KMS-11 (cell line): ENCODE data around the gene EXOC1L.

Experiments used
- H2AFZ ChIP-seq: fragments of 200-600 bp; sonication (generic); 2 replicates; pipeline ENCODE4 v1.6.1; 2016; ENCODE audit warnings: antibody characterized with exemption, mixed run types, low read depth
- H3K27ac ChIP-seq: fragments of 200-600 bp; sonication (generic); 2 replicates; pipeline ENCODE4 v1.6.1; 2016; ENCODE audit warnings: mild to moderate bottlenecking, mixed run types
- H3K27me3 ChIP-seq: fragments of 200-600 bp; sonication (generic); 2 replicates; pipeline ENCODE4 v1.6.1; 2017; ENCODE audit warnings: mild to moderate bottlenecking, low read depth, mixed run types, moderate library complexity; ENCODE audit not compliant: insufficient read depth
- H3K36me3 ChIP-seq: fragments of 200-600 bp; sonication (generic); 2 replicates; pipeline ENCODE4 v1.6.1; 2017; ENCODE audit warnings: mild to moderate bottlenecking, mixed run types; ENCODE audit not compliant: insufficient read depth
- H3K4me1 ChIP-seq: fragments of 200-600 bp; sonication (generic); 2 replicates; pipeline ENCODE4 v1.6.1; 2016; ENCODE audit warnings: mild to moderate bottlenecking, low read depth, mixed run types; ENCODE audit not compliant: poor library complexity, severe bottlenecking
- H3K4me2 ChIP-seq: fragments of 200-600 bp; sonication (generic); 2 replicates; pipeline ENCODE4 v1.7.0; 2016; ENCODE audit warnings: mild to moderate bottlenecking, mixed run types
- H3K4me3 ChIP-seq: fragments of 200-600 bp; sonication (generic); IDR thresholded peaks from 2 replicates; pipeline ENCODE4 v1.6.1; 2017; ENCODE audit warnings: low read depth, low read length, mixed read lengths; ENCODE audit not compliant: insufficient read depth
- H3K79me2 ChIP-seq: fragments of 200-600 bp; sonication (generic); 2 replicates; pipeline ENCODE4 v1.6.1; 2016; ENCODE audit warnings: low read depth, mixed run types; ENCODE audit not compliant: insufficient read depth
- H3K9ac ChIP-seq: fragments of 200-600 bp; sonication (generic); 2 replicates; pipeline ENCODE4 v1.6.1; 2016; ENCODE audit warnings: mild to moderate bottlenecking, mixed run types
- H4K20me1 ChIP-seq: fragments of 200-600 bp; sonication (generic); 2 replicates; pipeline ENCODE4 v1.6.1; 2016; ENCODE audit warnings: mild to moderate bottlenecking, mixed run types; ENCODE audit not compliant: insufficient read depth
- CTCF ChIP-seq: fragments of 200-600 bp; sonication (generic); conservative IDR thresholded peaks from 2 replicates; pipeline ENCODE4 v1.6.1; 2017; ENCODE audit warnings: low read depth, mild to moderate bottlenecking, antibody characterized with exemption, low read length, moderate library complexity, mixed read lengths

EXOC1L gene

GRCh38 chr4:55783584-55783983 is 36.0 kb upstream of the EXOC1L start:
- H3K9ac ChIP-seq: no peak overlapping the region
- no peak overlapping the region for H2AFZ ChIP-seq
- no peaks in the 10 kb centered on the region for H3K36me3 ChIP-seq
- no peak overlapping the region for H3K4me2 ChIP-seq
- H3K4me3 ChIP-seq: no peak overlapping the region
- no peaks in the 10 kb centered on the region for H3K27me3 ChIP-seq
- H4K20me1 ChIP-seq: no peaks in the 10 kb centered on the region
- H3K27ac ChIP-seq: no peak overlapping the region
- H3K4me1 ChIP-seq: no peaks in the 10 kb centered on the region
- H3K79me2 ChIP-seq: no peaks in the 10 kb centered on the region
- TF ChIP-seq CTCF: no peak

DNA sequence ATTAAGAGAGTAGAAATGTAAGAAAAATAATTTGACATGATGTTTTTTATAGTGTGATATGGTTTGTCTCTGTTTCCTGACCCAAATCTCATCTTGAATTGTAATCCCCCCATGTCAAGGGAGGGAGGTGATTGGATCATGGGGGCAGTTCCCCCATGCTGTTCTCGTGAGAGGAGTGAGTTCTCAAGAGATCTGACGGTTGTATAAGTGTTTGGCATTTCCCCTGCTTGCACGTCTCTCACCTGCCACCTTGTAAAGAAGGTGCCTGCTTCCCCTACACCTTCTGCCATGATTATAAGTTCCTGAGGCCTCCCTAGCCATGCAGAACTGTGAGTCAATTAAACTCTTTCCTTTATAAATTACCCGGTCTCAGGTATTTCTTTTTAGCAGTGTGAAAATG is 34.8 kb upstream of the EXOC1L start:
- Histone ChIP-seq H3K4me3 (no peak overlapping the region), H2AFZ (no peak overlapping the region), H3K27ac (no peak overlapping the region), H3K4me2 (no peak overlapping the region), H3K79me2 (no peaks in the 10 kb centered on the region), H3K4me1 (no peaks in the 10 kb centered on the region), H3K9ac (no peak overlapping the region), H4K20me1 (no peaks in the 10 kb centered on the region), H3K36me3 (no peaks in the 10 kb centered on the region), H3K27me3 (no peaks in the 10 kb centered on the region)
- no peak for TF ChIP-seq CTCF

DNA sequence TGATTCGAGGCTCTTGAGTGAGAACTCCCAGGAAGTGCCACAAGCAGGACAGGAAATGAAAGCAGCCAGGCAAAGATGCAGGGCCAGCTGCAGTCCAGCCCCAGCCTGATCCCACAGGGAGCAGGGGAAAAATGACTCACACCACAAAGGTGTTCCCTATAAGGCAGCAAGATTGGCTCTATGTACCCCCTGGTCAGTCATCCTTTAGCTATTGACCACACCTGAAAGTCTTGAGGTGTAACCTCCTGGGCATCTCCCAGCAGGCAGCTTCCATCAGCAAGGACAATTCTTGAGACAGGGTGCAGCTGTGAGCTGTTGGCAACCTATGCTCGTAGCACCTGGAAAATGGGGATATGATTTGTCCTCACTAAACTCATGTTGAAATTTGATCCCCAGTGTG is 27.9 kb upstream of the EXOC1L start:
- no peak overlapping the region for H2AFZ ChIP-seq
- no peaks in the 10 kb centered on the region for H3K27me3 ChIP-seq
- no peak overlapping the region for H3K4me2 ChIP-seq
- H3K36me3 ChIP-seq: no peaks in the 10 kb centered on the region
- no peaks in the 10 kb centered on the region for H3K79me2 ChIP-seq
- no peak overlapping the region for H3K27ac ChIP-seq
- H3K4me3 ChIP-seq: no peak overlapping the region
- no peaks in the 10 kb centered on the region for H4K20me1 ChIP-seq
- no peaks in the 10 kb centered on the region for H3K4me1 ChIP-seq
- no peak overlapping the region for H3K9ac ChIP-seq
- no peak for TF ChIP-seq CTCF

GRCh38 chr4:55793479-55793878 is 26.1 kb upstream of the EXOC1L start:
- no peaks in the 10 kb centered on the region for H3K4me1 ChIP-seq
- no peaks in the 10 kb centered on the region for H3K36me3 ChIP-seq
- no peaks in the 10 kb centered on the region for H3K27me3 ChIP-seq
- no peak overlapping the region for H2AFZ ChIP-seq
- H3K79me2 ChIP-seq: no peaks in the 10 kb centered on the region
- H3K4me3 ChIP-seq: no peak overlapping the region
- H3K27ac ChIP-seq: no peak overlapping the region
- no peak overlapping the region for H3K9ac ChIP-seq
- no peak for TF ChIP-seq CTCF
- H4K20me1 ChIP-seq: no peaks in the 10 kb centered on the region
- no peak overlapping the region for H3K4me2 ChIP-seq

- no peak overlapping the region for H2AFZ ChIP-seq
- TF ChIP-seq CTCF: no peak
- H3K27me3 ChIP-seq: no peaks in the 10 kb centered on the region
- H3K9ac ChIP-seq: no peak overlapping the region
- no peak overlapping the region for H3K27ac ChIP-seq
- H3K36me3 ChIP-seq: no peaks in the 10 kb centered on the region
- no peak overlapping the region for H3K4me2 ChIP-seq
- H4K20me1 ChIP-seq: no peaks in the 10 kb centered on the region
- H3K79me2 ChIP-seq: no peaks in the 10 kb centered on the region
- H3K4me1 ChIP-seq: no peaks in the 10 kb centered on the region
- no peak overlapping the region for H3K4me3 ChIP-seq
These were observed 25.5 kb upstream of the EXOC1L start for GRCh38 chr4:55794053-55794452.
